Measurements from ENCODE around the gene OSGIN1.

GRCh38 chr16:83930730-83931500 lies 22.1 kb upstream of the OSGIN1 start:
- TF ChIP-seq EP300 (conservative IDR thresholded peaks at IDR 0.05; ENCODE audit: poor library complexity, severe bottlenecking) = no peak
- TF ChIP-seq POLR2AphosphoS5 (IDR thresholded peaks at IDR 0.05) = no peak
